MM.1S (cell line): ENCODE results near the gene FBXL7.

Experiments
- EZH2phosphoT487 ChIP-seq: fragments of 300-600 bp; sonication (generic); IDR thresholded peaks from 2 replicates; pipeline ENCODE4 v1.6.1; 2018; ENCODE audit warnings: antibody characterized with exemption, low read length
- TF ChIP-seq, protein P1 (sequence below): fragments of 300-600 bp; sonication (generic); IDR thresholded peaks from 2 replicates; pipeline ENCODE4 v1.5.1; 2016; ENCODE audit warnings: antibody characterized with exemption, low read length, mixed read lengths

DNA sequence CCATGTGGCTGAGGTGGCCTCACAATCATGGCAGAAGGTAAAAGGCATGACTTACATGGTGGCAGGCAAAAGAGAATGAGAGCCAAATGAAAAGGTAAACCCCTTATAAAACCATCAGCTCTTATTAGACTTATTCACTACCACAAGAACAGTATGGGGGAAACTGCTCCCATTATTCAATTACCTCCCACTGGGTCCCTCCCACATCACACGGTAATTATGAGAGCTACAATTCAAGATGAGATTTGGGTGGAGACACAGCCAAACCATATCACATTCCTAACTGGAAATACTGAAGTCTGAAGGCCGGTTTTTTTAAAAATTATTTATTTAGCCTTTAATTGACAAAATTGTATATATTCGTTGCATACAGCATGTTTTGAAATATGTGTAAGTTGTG, 28.5 kb downstream of the FBXL7 start:
- TF ChIP-seq, protein P1, sequence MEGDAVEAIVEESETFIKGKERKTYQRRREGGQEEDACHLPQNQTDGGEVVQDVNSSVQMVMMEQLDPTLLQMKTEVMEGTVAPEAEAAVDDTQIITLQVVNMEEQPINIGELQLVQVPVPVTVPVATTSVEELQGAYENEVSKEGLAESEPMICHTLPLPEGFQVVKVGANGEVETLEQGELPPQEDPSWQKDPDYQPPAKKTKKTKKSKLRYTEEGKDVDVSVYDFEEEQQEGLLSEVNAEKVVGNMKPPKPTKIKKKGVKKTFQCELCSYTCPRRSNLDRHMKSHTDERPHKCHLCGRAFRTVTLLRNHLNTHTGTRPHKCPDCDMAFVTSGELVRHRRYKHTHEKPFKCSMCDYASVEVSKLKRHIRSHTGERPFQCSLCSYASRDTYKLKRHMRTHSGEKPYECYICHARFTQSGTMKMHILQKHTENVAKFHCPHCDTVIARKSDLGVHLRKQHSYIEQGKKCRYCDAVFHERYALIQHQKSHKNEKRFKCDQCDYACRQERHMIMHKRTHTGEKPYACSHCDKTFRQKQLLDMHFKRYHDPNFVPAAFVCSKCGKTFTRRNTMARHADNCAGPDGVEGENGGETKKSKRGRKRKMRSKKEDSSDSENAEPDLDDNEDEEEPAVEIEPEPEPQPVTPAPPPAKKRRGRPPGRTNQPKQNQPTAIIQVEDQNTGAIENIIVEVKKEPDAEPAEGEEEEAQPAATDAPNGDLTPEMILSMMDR = no peak
- no peak for TF ChIP-seq EZH2phosphoT487
